GM19193 (cell line): ENCODE data around the gene XAF1.

Experiments used
- POLR2A ChIP-seq: IDR thresholded peaks from 4 replicates; pipeline ENCODE4 v1.6.1; 2011; ENCODE audit not compliant: insufficient read depth, insufficient read length; ENCODE audit errors: extremely low read depth

The XAF1 gene

GRCh38 chr17:6782244-6782643 is 26.4 kb downstream of the XAF1 start:
- TF ChIP-seq POLR2A: no peak

- TF ChIP-seq POLR2A: no peak
These were observed 30.8 kb downstream of the XAF1 start for GRCh38 chr17:6786618-6787017.

GRCh38 chr17:6787081-6787693 is 31.3 kb downstream of the XAF1 start:
- no peak for TF ChIP-seq POLR2A

- TF ChIP-seq POLR2A: no peak
These were observed 33.3 kb downstream of the XAF1 start for GRCh38 chr17:6789146-6789545.

GRCh38 chr17:6793748-6794493 is 38.1 kb downstream of the XAF1 start:
- no peak for TF ChIP-seq POLR2A

GRCh38 chr17:6796017-6796886 is 40.4 kb downstream of the XAF1 start:
- no peak for TF ChIP-seq POLR2A

GRCh38 chr17:6796887-6797490 is 41.1 kb downstream of the XAF1 start:
- TF ChIP-seq POLR2A: no peak

GRCh38 chr17:6797718-6798351 is 42.0 kb downstream of the XAF1 start:
- TF ChIP-seq POLR2A: no peak

- no peak for TF ChIP-seq POLR2A
These were observed 43.9 kb downstream of the XAF1 start for GRCh38 chr17:6799738-6800137.

GRCh38 chr17:6800422-6801027 is 44.7 kb downstream of the XAF1 start:
- no peak for TF ChIP-seq POLR2A

GRCh38 chr17:6811510-6811909 is 55.7 kb downstream of the XAF1 start:
- TF ChIP-seq POLR2A: no peak

GRCh38 chr17:6812295-6812694 is 56.4 kb downstream of the XAF1 start:
- TF ChIP-seq POLR2A: no peak

- TF ChIP-seq POLR2A: no peak
These were observed 59.9 kb downstream of the XAF1 start for GRCh38 chr17:6815775-6816174.

GRCh38 chr17:6818938-6819337 is 63.1 kb downstream of the XAF1 start:
- TF ChIP-seq POLR2A: no peak

- no peak for TF ChIP-seq POLR2A
These were observed 67.2 kb downstream of the XAF1 start for GRCh38 chr17:6823011-6823442.
